ENCODE results near the gene FATE1. TPM values are rescaled to one million over a fixed set of nuclear protein-coding genes. Genes with fewer than 3 reads are reported as not detected.

FATE1 gene
- total and polyA plus RNA-seq, 10 donors: 0.06 TPM; not detected in 9

GRCh38 chrX:151743651-151744470 lies 28.0 kb downstream of the FATE1 start:
- Histone ChIP-seq H3K27me3 (replicated peaks in 1 of 7) (no peaks in the 10 kb centered on the region), H3K4me1 (no peaks in the 10 kb centered on the region), H3K36me3 (no peaks in the 10 kb centered on the region), H3K4me3 (no peak overlapping the region), H3K27ac (no peak overlapping the region), H3K9me3 (no peaks in the 10 kb centered on the region)
- intact Hi-C loops (cut with DNase I; ENCODE audit: low total_unique reads): no loop called here
- TF ChIP-seq CTCF (IDR thresholded peaks at IDR 0.05 in 8 of 11, conservative IDR thresholded peaks at IDR 0.05 in 3 of 11): no peak
- peak; percentile 44 for DNase-seq
- 87 to 97% (median 94%) methylated on average over 8 to 21 of the region's 21 CpGs for WGBS, 5 donors

- TF ChIP-seq CTCF (IDR thresholded peaks at IDR 0.05 in 8 of 11, conservative IDR thresholded peaks at IDR 0.05 in 3 of 11) (no peak), POLR2AphosphoS5 (IDR thresholded peaks at IDR 0.05) (no peak), POLR2A (IDR thresholded peaks at IDR 0.05) (no peak)
- H3K4me1 ChIP-seq: no peaks in the 10 kb centered on the region
- H3K27me3 ChIP-seq (replicated peaks in 1 of 7): peaks cover 0 to 8% (median 0%) of the 10 kb centered on the region in 7 donors
- no peak overlapping the region for H3K4me3 ChIP-seq
- no peak overlapping the region for H3K27ac ChIP-seq
- WGBS, 5 donors: 68 to 95% (median 84%) methylated on average over 6 of the region's 6 CpGs
- intact Hi-C loops (cut with DNase I; ENCODE audit: low total_unique reads): loop anchor here (5.0 kb wide), 1 partner anchor 887 kb away; no protein-coding TSS in a partner anchor
- peak; percentile 36 for DNase-seq
- no peaks in the 10 kb centered on the region for H3K9me3 ChIP-seq
- no peaks in the 10 kb centered on the region for H3K36me3 ChIP-seq
Measured at GRCh38 chrX:151745651-151746050, 29.8 kb downstream of the FATE1 start.

GRCh38 chrX:151746502-151746901 lies 30.7 kb downstream of the FATE1 start:
- no peak overlapping the region for H3K27ac ChIP-seq
- no peak for DNase-seq
- intact Hi-C loops (cut with DNase I; ENCODE audit: low total_unique reads): loop anchor here (5.0 kb wide), 1 partner anchor 886 kb away; no protein-coding TSS in a partner anchor
- H3K27me3 ChIP-seq (replicated peaks in 1 of 7): peaks cover 0 to 14% (median 0%) of the 10 kb centered on the region in 7 donors
- TF ChIP-seq POLR2AphosphoS5 (IDR thresholded peaks at IDR 0.05) (no peak), CTCF (IDR thresholded peaks at IDR 0.05 in 8 of 11, conservative IDR thresholded peaks at IDR 0.05 in 3 of 11) (no peak), POLR2A (IDR thresholded peaks at IDR 0.05) (no peak)
- H3K9me3 ChIP-seq: no peaks in the 10 kb centered on the region
- 57 to 74% (median 61%) methylated on average over 2 of the region's 2 CpGs for WGBS, 5 donors
- H3K4me3 ChIP-seq: no peak overlapping the region
- no peaks in the 10 kb centered on the region for H3K4me1 ChIP-seq
- H3K36me3 ChIP-seq: no peaks in the 10 kb centered on the region

- H3K36me3 ChIP-seq: no peaks in the 10 kb centered on the region
Measured at GRCh38 chrX:151750511-151750910, 34.7 kb downstream of the FATE1 start.

More at GRCh38 chrX:151750511-151750910, 34.7 kb downstream of the FATE1 start:
- TF ChIP-seq POLR2AphosphoS5 (IDR thresholded peaks at IDR 0.05): no peak
- TF ChIP-seq POLR2A (IDR thresholded peaks at IDR 0.05): no peak
- no peak for TF ChIP-seq CTCF (IDR thresholded peaks at IDR 0.05 in 8 of 11, conservative IDR thresholded peaks at IDR 0.05 in 3 of 11)
- Histone ChIP-seq H3K4me1 (no peaks in the 10 kb centered on the region), H3K27ac (no peak overlapping the region), H3K27me3 (replicated peaks in 1 of 7) (peaks cover 0 to 26% (median 0%) of the 10 kb centered on the region in 7 donors), H3K4me3 (no peak overlapping the region), H3K9me3 (no peaks in the 10 kb centered on the region)
- WGBS, 5 donors: 88 to 97% (median 96%) methylated on average over 5 of the region's 5 CpGs
- intact Hi-C loops (cut with DNase I; ENCODE audit: low total_unique reads): no loop called here
- peak; percentile 38 for DNase-seq

Data from spleen (tissue), 11 donors.